ENCODE results near the gene TESK2. TPM values are rescaled to one million over a fixed set of nuclear protein-coding genes. Genes with fewer than 3 reads are reported as not detected.

TESK2 gene
- total RNA-seq, 4 donors from 2014 or later: 1.4 to 4.3 (median 3.7) TPM

- DNase-seq (ENCODE audit: low spot score) (no peak), ATAC-seq (ENCODE audit: low FRiP score) (no peak)
- no peak for TF ChIP-seq CTCF (IDR thresholded peaks at IDR 0.05)
Observed at GRCh38 chr1:45421935-45422334, 69.0 kb downstream of the TESK2 start.

- TF ChIP-seq CTCF (IDR thresholded peaks at IDR 0.05): no peak
- DNase-seq (ENCODE audit: low spot score) (no peak), ATAC-seq (ENCODE audit: low FRiP score) (no peak)
Observed at GRCh38 chr1:45414746-45415145, 76.2 kb downstream of the TESK2 start.

GRCh38 chr1:45412899-45413298 lies 78.1 kb downstream of the TESK2 start:
- no peak for ATAC-seq (ENCODE audit: low FRiP score)
- TF ChIP-seq CTCF (IDR thresholded peaks at IDR 0.05): no peak
- no peak for DNase-seq (ENCODE audit: low spot score)

- TF ChIP-seq CTCF (IDR thresholded peaks at IDR 0.05): no peak
- ATAC-seq (ENCODE audit: low FRiP score) (no peak), DNase-seq (ENCODE audit: low spot score) (no peak)
Observed at GRCh38 chr1:45411510-45411899, 79.5 kb downstream of the TESK2 start.

GRCh38 chr1:45410850-45411509 lies 80.0 kb downstream of the TESK2 start:
- TF ChIP-seq CTCF (IDR thresholded peaks at IDR 0.05): no peak
- ATAC-seq (ENCODE audit: low FRiP score): no peak
- DNase-seq (ENCODE audit: low spot score): no peak

DNA sequence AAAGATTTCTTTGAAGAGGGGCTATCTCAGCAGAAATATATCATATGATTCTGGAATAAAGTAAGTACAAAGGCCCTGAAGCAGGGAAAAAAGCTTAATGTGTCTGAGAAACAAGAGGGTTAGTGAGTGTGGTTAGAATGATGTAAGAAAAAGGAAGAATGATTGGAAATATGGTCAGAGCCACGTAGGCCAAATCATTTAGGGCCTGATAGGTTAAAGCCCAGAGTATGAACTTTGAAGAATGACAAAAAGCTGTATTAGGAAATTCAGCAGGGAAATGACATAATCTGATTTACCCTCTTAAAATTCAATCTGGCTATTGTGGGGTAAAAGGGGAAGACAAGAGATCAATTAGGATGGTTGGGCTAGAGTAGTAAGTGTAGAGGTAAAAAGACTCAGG lies 81.7 kb downstream of the TESK2 start:
- DNase-seq (ENCODE audit: low spot score): no peak
- TF ChIP-seq CTCF (IDR thresholded peaks at IDR 0.05): no peak
- ATAC-seq (ENCODE audit: low FRiP score): no peak

- no peak for TF ChIP-seq CTCF (IDR thresholded peaks at IDR 0.05)
- ATAC-seq (ENCODE audit: low FRiP score): no peak
- no peak for DNase-seq (ENCODE audit: low spot score)
Observed at GRCh38 chr1:45407629-45408287, 83.2 kb downstream of the TESK2 start.
